ENCODE results near the gene ALPK3. TPM values are rescaled to one million over a fixed set of nuclear protein-coding genes. Genes with fewer than 3 reads are reported as not detected.

ALPK3 gene
- total RNA-seq, 1 experiment from 2014 or later, result 17.7 TPM

- H3K79me1 ChIP-seq (ENCODE audit: insufficient read depth, low read depth, low read length, poor library complexity, severe bottlenecking), result peaks cover 3% of the 10 kb centered on the region
- H3K4ac ChIP-seq (ENCODE audit: low read depth, low read length), result no peak overlapping the region
- Mint-ChIP-seq H3K27me3 (ENCODE audit: low read depth) (no peaks in the 10 kb centered on the region), H3K36me3 (ENCODE audit: insufficient read depth in 1 of 3, low read depth in 3 of 3) (peaks cover 13 to 35% (median 18%) of the 10 kb centered on the region in 3 experiments), H3K4me1 (peaks cover 5% of the 10 kb centered on the region in 2 experiments; a peak in 2 of 4 replicates), H3K4me3 (no peak overlapping the region), H3K27ac (no peak overlapping the region), H3K9me3 (peaks cover 13% of the 10 kb centered on the region in 2 experiments)
- no peaks in the 10 kb centered on the region for H4K20me1 ChIP-seq (ENCODE audit: control insufficient read depth, insufficient read depth, insufficient read length)
- H2BK20ac ChIP-seq (ENCODE audit: low read depth, low read length, poor library complexity, severe bottlenecking), result no peak overlapping the region
- H3T11ph ChIP-seq (ENCODE audit: low read length), result no peak overlapping the region
- no peak overlapping the region for H3K56ac ChIP-seq (ENCODE audit: insufficient read length, low read depth, low read length)
- H3K27ac ChIP-seq (ENCODE audit: insufficient read length, low read depth, low read length), result no peak overlapping the region
- no peak overlapping the region for H2BK12ac ChIP-seq (ENCODE audit: insufficient read length, low read depth, low read length)
- no peak overlapping the region for H4K5ac ChIP-seq (ENCODE audit: insufficient read length, low read depth, low read length)
- no peak for TF ChIP-seq CTCF (conservative IDR thresholded peaks at IDR 0.05)
- H3K23ac ChIP-seq (ENCODE audit: insufficient read length, low read depth, low read length), result no peak overlapping the region
- no CpG with 5 or more reads among the region's 1 CpG for WGBS (ENCODE audit: extremely low coverage, insufficient read length, low lambda C conversion rate)
- H2AK5ac ChIP-seq (ENCODE audit: insufficient read length, low read length), result no peak overlapping the region
- H3K4me2 ChIP-seq (ENCODE audit: insufficient read depth, insufficient read length, low read length), result no peak overlapping the region
- H4K8ac ChIP-seq (replicated peaks; ENCODE audit: insufficient read length, low read depth, low read length), result no peak overlapping the region
- no peaks in the 10 kb centered on the region for H3K9me3 ChIP-seq (ENCODE audit: control insufficient read depth, low read depth, low read length)
- no peaks in the 10 kb centered on the region for H3K23me2 ChIP-seq (ENCODE audit: insufficient read length, low read depth, low read length, poor library complexity, severe bottlenecking)
- H3K4me1 ChIP-seq (ENCODE audit: insufficient read depth, low read length), result no peaks in the 10 kb centered on the region
- no peak overlapping the region for H2BK15ac ChIP-seq (ENCODE audit: low read depth, low read length)
- DNase-seq, result no peak
- H3K14ac ChIP-seq (ENCODE audit: insufficient read depth, low read length), result no peak overlapping the region
- no peak overlapping the region for H2BK5ac ChIP-seq (ENCODE audit: insufficient read length, low read length)
- no peak overlapping the region for H2AFZ ChIP-seq (ENCODE audit: low read length)
- no peak overlapping the region for H3K9ac ChIP-seq (ENCODE audit: extremely low read depth, insufficient read length, low read length)
- H4K91ac ChIP-seq (ENCODE audit: insufficient read length, low read depth, low read length), result no peak overlapping the region
- no peaks in the 10 kb centered on the region for H3K27me3 ChIP-seq (ENCODE audit: insufficient read depth, low read length)
- no peak overlapping the region for H2BK120ac ChIP-seq (ENCODE audit: low read depth, low read length, poor library complexity, severe bottlenecking)
- no peak overlapping the region for H3K18ac ChIP-seq (ENCODE audit: insufficient read length, low read depth, low read length)
- no peaks in the 10 kb centered on the region for H3K79me2 ChIP-seq (ENCODE audit: insufficient read depth, low read length)
Observed at GRCh38 chr15:84842781-84843180, 25.6 kb downstream of the ALPK3 start.

Data from H9 (cell line).